ENCODE data around the gene KRTAP10-6.
"Not testable (repeated sequence)": the region's sequence is repeated elsewhere in the genome, so short reads cannot be mapped to it uniquely, and the experiment has no call there.

KRTAP10-6 gene

DNA sequence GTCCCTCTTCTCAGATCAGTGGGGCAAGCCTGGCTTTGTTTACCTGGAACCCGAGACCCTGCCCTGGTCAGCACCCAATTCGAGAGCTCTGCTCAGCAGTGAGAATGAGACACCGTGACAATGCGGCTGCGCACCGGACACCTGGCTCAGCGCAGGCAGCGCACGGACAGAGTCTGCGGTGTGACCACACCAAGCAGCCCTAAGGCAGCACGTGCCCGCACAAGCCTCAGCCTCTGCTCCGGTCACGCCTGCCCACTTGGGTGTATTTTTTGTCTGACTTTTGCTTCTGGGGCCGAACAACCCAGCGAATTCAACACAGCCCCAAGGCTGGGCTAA lies 24.3 kb upstream of the KRTAP10-6 start:
- DNase-seq, result no peak

DNA sequence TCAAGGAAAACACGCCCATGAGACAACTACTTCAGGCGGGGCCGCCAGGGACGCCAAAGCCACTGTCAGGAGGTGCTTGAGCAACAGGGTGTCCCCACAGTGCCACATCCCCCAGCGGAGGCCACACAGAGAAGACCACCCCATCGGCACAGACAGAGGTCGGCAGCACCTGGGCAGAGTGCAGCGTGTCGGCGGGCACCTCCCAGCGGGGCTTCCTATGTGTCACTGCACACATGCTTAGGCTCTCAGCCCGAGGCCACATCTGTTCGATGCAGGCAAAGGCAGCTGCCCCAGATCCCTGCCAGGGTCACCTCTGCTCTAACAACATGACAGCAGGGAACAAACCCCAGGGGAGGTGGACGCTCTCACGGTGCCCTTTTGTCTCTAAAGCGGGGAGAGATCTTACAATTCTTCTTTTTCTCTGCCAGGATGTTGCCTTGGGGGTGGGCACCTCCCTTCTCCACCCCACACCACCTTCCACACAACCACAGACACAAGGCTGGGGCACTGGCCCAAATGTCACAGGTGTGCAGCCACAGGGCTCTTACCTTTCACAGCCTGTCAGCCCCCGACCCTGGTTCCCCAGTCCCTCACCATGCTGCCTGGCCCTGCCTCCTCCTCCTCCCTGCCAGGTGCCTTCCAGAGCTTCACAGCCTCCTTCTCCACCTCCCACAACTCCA lies 23.7 kb upstream of the KRTAP10-6 start:
- no peak for DNase-seq

DNA sequence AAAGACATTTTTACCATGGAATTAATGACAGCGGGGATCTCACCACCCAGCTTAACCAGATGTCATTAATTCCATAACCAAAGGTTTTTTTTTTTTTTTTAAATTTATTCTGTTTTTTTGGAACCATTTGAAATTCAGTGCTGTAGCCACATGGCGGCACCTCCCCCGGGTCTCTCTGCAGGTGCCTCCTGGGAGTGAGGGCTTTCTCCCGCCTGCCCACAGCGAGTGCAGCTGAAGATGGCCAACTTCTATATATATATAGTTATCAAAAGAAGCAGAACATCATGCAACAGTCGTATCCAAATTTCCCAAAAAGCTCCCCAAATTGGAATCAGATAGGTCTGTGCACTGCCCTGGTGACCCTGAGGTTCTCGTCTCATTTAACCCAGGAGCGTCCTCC lies 23.2 kb upstream of the KRTAP10-6 start:
- DNase-seq, result no peak

DNA sequence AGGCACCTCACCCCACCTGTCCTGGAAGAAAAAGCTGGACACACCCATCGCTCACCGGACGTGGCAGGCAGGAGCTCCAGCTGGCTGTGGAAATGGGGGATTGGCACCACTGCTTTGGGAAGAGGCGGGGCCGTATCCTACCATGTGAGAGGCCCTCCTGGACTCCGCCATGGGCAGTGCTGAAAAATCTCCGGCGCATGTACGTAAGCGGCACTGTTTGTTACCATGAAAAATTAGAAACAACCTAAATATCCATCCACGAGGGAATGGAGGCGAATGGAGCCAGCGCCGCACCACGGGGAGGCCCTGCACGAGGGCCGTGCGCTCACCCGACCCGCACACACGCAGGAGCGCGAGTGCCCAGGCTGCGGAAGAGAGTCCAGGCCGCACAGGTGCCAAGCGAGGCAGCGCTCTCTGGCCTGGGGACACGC lies 22.7 kb upstream of the KRTAP10-6 start:
- no peak for DNase-seq

DNA sequence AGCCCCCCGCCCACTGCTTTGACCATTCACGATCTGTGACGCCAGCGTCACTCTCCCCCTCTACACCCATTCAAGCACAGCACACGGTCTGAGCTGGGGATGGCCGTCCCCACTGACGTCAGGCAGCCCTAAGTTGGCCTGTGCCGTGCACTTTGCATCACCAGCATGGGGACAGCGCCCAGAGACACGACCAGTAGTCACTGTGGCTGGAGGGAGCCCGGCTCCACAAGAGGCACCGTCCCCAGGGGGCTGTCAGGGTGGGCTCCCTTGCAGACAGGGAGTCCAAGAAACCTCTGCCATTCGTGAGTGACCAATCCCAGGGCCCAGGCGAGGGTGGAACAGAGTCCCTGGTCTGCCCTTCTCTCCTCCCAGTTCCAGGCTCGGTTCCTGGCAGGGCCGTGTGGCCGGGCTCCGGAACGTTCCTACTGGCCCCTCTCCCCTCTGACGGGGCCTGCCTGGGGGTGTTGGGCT lies 21.9 kb upstream of the KRTAP10-6 start:
- DNase-seq, result no peak

DNA sequence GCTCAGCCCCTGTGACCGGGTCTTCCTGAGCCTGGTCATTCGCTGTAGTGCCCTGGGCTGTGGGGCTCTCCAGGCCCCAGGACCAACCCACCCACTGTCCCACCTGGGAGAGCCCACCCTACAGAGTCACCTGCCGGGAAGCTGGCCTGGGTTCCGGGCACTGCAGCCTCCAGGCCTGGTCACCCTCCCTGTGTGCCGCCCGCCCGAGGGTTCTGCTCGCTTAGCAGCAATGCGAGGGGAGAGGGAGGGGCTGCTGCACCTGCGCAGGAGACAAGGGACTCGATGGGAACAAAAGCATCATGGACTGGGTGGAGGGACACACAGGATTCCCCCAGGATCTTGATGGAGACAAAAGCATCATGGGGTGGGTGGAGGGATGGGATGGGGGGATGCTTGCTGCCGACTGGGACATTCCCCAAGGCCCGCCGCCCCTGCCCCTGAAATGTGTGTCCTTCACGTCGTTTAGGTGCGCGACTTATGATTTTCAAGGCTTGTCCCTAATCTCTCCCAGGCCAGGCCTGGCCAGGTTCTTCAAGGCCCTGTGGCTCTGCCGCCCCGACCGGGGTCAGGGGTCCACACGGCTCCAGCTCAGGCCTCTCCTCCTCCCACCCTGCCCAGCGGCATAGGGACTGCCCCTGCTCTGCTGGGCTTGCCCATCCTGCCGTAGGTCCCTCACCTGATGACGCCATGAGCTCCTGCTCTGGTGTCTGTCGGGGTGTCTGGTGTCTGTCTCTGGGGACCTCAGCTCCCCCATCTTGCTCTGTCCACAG lies 21.3 kb upstream of the KRTAP10-6 start:
- no peak for DNase-seq

DNA sequence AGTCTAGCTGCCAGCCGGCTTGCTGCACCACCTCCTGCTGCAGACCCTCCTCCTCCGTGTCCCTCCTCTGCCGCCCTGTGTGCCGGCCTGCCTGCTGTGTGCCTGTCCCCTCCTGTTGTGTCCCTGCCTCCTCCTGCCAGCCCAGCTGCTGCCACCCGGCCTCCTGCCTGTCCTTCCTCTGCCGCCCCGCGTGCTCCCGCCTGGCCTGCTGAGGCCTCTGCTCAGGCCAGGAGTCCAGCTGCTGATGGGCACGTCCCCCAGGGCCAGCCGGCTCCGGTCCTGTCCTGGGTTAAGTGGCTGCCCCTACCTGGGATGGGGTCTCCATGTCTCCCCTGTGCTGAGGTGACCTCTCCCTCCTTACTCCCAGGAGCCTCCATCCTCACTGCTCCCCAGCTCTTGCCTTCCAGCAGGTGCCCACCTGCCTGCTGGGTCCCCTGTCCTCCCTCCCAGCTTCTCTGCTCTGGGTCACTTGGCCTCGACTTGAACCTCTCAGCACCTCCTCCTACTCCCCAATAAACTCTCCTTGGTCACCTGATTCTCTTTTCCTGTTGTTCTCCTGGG lies 20.4 kb upstream of the KRTAP10-6 start:
- no peak for DNase-seq

DNA sequence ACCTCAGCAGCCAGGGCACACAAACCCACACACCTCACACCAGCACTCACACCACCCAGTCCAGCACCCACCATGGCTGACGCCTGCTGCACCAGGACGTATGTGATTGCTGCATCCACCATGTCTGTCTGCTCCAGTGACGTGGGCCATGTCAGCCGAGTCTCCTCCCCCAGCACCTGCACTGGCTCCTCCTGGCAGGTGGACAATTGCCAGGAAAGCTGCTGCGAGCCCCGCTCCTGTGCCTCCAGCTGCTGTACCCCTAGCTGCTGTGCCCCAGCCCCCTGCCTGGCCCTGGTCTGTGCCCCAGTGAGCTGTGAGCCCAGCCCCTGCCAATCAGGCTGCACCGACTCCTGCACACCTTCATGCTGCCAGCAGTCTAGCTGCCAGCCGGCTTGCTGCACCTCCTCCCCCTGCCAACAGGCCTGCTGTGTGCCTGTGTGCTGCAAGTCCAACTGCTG lies 19.8 kb upstream of the KRTAP10-6 start, which contains the start of gene KRTAP10-8:
KRTAP10-8 (plus strand) TSS at position 51 of the 458 bp plus-strand sequence; CDS start at position 73, 22 bp downstream.
- DNase-seq, result no peak

DNA sequence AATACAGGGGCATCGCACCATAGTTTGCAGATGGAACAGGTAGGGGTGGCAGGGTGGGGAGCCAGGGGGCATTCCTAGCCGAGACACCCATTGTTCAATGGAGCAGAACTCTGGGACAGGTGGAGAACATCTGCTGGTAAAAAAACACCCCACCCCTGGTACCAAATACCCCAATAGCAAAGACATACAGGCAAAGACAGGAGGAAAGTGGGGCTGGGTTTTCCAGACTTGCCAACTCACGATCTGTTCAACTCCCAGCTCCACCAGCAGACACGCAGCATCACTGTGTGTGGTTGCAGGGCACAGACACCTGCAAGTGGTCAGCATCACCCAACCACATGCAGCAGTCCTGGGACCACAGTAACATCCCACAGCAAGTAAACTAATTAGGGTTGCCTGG lies 19.2 kb upstream of the KRTAP10-6 start:
- DNase-seq, result no peak

DNA sequence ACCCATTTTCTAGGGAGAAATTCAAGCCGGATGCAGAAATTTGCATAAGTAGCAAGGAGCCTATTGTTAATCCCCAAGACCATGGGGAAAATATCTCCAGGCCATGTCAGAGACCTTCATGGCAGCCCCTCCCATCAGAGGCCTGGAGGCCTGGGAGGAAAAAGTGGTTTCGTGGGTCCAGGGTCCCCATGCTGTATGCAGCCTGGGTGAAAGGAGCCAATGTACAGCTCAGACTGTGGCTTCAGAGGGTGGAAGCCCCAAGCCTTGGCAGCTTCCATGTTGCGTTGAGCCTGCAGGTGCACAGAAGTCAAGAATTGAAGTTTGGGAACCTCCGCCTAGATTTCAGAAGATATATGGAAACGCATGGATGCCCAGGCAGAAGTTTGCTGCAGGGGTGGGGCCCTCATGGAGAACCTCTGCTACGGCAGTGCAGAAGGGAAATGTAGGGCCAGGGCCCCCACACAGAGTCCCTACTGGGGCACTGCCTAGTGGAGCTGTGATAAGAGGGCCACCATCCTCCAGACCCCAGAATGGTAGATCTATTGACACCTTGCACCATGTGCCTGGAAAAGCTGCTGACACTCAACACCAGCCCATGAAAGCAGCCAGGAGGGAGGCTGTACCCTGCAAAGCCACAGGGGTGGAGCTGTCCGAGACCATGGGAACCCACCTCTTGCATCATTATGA lies 18.0 kb upstream of the KRTAP10-6 start:
- DNase-seq, result not testable (repeated sequence)

DNA sequence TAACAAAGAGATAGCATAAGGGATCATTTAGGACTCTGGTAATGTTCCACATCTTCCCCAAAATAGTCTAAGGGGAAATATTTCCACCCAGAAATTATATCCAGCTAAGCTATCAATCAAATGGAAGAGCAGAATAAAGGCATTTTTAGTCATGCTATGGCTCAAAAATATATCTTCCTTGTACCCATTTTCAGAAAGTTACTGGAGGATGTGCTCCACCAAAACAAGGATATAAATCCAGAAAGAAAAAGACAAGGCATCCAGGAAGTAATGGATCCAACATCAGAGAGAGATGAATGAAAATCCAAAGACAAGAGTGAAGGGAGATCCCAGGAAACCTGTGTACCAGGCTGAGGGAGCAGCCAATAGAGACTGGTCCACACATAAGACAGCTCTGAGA lies 16.9 kb upstream of the KRTAP10-6 start:
- DNase-seq, result no peak

DNA sequence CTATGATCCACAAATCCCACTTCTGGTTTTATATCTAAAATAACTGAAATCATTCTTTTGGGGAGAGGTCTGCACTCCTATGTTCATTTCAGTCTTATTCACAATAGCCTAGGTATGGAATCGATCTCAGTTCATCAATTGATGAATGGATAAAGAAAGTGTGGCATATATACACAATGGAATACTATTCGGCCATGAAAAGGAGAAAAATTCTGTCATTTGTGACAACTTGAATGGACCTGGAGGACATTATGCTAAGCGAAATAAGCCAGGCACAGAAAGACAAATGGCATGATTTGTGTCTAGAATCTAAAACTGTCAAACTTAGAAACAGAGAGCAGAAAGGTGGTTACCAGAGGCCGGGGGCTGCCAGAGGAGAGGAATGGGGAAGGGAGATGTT lies 14.2 kb upstream of the KRTAP10-6 start:
- no peak for DNase-seq

DNA sequence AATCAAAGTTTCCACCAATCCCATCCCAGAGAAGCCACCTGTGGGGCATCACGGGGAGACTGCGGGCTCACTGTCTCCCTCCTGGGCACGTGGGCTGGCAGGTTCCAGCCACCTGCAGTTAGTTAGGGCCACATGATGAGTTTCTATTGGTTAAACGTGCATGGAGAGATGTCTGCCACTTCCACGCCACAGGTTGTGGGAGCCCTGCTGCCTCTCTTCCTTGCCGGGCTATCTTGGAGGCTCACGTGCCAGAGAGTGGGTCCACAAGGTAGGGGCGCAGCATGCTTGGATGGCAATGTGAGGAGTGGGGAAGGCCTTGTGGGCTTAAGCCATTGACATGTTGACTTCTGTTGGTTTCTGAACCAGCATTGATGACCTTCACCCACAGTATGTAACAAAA lies 11.6 kb upstream of the KRTAP10-6 start:
- DNase-seq, result no peak

DNA sequence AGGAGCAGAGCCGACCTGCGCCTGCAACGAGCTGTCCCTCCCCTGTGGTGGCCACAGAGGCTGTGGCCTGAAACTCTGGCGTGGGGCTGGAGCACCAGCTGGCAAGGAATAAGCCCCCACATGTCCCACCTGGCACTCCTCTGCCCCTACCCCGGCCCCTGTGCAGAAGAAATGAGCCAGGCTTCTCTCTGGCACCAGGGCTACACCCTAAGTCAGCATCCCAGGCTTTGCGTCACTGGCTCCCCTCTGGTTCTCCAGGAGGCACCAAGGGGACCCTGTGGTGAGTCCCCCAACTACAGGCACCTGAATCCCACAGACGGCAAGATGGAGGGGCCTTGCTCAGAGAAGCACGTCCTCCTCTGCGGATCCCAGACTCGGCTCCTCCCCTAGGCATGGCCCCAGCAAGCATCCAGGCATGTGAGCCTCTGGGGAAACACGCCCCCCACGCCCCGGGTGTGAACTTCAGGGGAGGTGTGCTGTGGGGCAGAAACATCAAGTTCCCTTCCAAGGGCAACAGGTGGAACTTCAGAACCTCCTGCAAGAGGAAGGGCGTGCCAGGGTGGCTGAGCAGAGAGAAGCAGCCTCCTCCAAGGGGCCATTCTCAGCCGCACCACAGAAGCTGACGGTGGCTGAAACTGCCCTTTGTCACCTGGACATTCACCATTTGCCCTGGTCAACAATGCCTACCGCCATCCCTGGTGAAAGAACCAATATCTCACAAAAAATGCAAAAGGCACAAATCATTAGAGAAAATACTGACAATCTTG lies 11.0 kb upstream of the KRTAP10-6 start:
- DNase-seq, result no peak

DNA sequence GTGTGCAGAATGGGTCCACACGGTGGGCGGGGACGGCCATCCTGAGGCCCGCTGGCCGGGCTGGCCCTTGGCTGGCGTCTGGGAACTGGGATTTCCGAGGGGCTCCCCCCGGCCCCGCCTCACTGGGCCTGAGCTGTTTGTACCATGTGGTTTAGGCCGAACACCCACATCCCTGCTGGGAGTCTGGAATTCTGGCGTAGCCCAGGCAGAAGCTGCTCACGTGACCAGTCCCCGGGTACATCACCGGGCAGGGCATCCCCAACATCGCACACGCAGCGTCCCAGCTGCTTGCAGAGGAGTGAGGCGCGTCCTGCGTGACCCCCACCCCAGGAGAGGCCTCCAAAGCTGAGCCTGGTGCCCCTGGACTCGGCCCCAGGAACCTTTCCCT lies 10.2 kb upstream of the KRTAP10-6 start:
- DNase-seq, result no peak

DNA sequence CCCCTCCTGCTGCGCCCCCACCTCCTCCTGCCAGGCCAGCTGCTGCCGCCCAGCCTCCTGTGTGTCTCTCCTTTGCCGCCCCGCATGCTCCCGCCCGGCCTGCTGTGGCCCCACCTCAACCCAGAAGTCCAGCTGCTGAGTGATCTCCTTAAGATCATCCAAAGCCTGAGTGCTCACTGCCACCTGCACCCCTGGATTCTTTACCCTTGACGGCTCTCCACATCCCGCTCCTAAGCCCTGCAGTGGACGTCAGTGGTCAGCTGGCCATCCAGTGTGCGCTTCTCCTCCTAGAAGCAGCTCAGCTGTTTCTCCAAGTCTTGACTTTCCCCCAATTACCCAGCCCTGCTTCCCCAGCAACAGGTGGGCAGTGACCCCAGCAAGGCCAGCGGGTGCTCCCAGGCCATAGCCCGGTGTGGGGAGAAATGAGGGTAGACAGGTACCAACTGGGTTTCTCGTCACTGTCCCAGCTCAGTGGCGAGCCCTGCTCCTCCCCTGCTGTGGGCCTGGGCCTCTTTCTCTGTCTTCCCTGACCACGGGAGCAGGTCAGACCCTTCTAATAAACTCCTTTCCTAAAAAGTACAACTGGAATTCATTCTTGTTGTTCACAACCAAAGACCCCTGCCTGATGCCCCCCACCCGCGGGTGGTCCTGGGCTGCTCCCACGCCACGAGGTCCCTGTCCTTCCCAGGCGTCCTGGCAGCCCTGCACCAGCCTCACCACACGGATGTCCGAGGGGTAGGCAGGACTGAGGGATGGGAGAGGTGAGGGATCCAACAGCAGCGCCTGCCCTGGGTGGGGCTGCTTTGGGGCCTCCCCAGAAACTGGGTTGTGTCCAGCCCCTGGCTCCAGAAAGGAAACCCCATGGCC lies 9.5 kb upstream of the KRTAP10-6 start:
- DNase-seq, result no peak

DNA sequence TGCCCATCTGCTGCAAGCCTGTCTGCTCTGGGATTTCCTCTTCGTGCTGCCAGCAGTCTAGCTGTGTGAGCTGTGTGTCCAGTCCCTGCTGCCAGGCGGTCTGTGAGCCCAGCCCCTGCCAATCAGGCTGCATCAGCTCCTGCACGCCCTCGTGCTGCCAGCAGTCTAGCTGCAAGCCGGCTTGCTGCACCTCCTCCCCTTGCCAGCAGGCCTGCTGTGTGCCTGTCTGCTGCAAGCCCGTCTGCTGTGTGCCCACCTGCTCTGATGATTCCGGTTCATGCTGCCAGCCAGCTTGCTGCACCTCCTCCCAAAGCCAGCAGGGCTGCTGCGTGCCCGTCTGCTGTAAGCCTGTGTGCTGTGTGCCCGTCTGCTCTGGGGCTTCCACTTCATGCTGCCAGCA lies 8.8 kb upstream of the KRTAP10-6 start:
- DNase-seq, result not testable (repeated sequence)

DNA sequence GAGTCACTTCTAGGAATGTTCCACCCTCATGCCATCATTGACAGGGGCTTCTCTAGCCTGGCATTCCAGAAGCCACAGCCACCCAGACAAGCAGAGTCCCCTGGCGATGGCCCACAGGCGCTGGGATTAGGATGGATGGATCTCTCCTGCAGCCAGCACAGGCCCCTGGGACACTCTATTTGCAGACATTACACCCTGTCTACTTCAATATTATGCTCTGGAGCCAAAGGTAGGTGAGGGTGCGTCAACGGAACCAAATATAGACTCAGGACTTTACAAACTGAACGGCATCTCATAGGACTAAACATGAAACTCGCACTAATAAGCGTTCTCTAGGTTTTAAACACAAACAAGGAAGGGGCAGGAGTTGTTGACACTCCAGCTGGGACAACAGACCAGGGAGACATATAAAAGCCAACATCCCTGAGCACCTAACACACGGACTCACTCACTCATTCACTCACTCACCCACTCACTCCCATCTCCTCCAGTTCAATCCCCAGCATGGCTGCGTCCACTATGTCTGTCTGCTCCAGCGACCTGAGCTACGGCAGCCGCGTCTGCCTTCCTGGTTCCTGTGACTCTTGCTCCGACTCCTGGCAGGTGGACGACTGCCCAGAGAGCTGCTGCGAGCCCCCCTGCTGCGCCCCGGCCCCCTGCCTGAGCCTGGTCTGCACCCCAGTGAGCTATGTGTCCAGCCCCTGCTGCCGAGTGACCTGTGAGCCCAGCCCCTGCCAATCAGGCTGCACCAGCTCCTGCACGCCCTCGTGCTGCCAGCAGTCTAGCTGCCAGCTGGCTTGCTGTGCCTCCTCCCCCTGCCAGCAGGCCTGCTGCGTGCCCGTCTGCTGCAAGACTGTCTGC lies 8.0 kb upstream of the KRTAP10-6 start, which contains the start of gene KRTAP10-7:
KRTAP10-7 (plus strand) TSS at position 480 of the 861 bp plus-strand sequence; CDS start at position 505, 25 bp downstream.
- not testable (repeated sequence) for DNase-seq

DNA sequence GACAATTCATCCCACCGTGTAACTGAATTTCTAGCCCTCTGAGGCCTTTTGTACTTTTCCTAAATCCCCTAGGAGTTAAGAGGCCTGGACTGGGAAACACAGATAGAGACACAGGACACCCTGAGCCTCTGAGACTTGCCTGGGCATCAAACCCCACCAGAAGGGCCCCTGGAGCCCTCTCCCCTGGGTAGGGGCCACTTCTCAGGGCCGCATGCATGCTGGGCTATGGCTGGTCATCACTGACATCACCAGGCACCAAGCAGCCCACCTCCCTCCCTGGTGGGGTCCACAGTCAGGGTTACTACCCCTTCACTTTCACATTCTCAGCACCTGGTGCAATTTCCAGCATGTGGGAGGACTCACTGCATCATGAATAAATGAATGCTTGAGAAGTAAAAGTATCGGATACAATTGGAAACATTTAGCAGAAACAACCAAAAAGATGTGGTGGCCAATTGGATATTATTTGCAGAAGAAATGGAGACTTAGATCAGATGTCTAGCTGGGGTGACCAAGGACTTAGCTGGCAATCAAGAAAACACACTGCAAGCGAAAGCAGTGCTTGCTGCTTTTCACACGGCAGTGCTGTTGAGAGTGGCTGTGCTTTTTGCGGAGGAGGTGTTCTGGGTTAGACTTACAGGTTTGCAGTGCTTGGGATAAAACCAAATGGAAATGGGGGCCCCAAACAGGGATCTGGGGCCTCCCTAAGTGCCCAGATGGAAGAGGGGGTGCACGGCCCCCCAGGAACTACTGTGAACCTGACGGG lies 7.1 kb upstream of the KRTAP10-6 start:
- DNase-seq, result no peak

DNA sequence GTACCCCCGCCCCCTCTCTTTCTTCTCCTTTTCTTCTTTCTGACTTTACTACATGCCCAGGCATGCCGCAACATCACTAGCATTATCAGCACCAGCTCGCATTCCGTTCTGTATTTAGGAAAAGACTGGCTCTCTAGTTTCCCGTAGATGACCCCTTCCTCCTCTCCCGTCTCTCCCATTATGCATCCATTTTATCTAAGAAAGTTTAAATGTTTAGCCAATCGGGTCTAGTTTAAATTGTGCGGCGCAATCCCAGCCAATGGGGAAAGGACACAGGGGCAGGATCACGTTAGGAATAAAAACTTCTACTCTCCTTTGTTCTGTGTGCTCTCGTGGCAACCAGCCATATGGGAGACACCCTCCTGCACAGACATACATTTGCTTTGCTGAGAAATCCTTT lies 5.8 kb upstream of the KRTAP10-6 start:
- no peak for DNase-seq
